Neuronal stem cell (in vitro differentiated cells): ENCODE data around the gene TIRAP.
A peak's percentile ranks its signal among the peaks of the same experiment; 100 is the strongest.

Experiments
- DNase-seq: peaks from one replicate; pipeline ENCODE4 v3.0.0-alpha.2; 2013; ENCODE audit warnings: low spot score
- H2AFZ ChIP-seq: one replicate; pipeline ENCODE4 v1.6.1; 2013; ENCODE audit warnings: mild to moderate bottlenecking, low read length, inconsistent platforms
- H2AK5ac ChIP-seq: 2 replicates; pipeline ENCODE4 v1.6.1; 2013; ENCODE audit warnings: low read depth, mild to moderate bottlenecking, inconsistent platforms, low read length, moderate library complexity, mixed read lengths
- H2BK120ac ChIP-seq: 2 replicates; pipeline ENCODE4 v1.6.1; 2013; ENCODE audit warnings: low read depth, mild to moderate bottlenecking, inconsistent platforms, low read length, moderate library complexity, mixed read lengths
- H2BK12ac ChIP-seq: one replicate; pipeline ENCODE4 v1.6.1; 2013; ENCODE audit warnings: low read length, inconsistent platforms
- H2BK15ac ChIP-seq: 2 replicates; pipeline ENCODE4 v1.6.1; 2013; ENCODE audit warnings: mild to moderate bottlenecking, low read length, inconsistent platforms, mixed read lengths
- H2BK5ac ChIP-seq: one replicate; pipeline ENCODE4 v1.6.1; 2013; ENCODE audit warnings: inconsistent platforms, mild to moderate bottlenecking, low read length, moderate library complexity
- H3K14ac ChIP-seq: one replicate; pipeline ENCODE4 v1.6.1; 2013; ENCODE audit warnings: low read length, inconsistent platforms
- H3K18ac ChIP-seq: 2 replicates; pipeline ENCODE4 v1.6.1; 2013; ENCODE audit warnings: low read length, inconsistent platforms
- H3K23ac ChIP-seq: 2 replicates; pipeline ENCODE4 v1.6.1; 2013; ENCODE audit warnings: low read depth, mild to moderate bottlenecking, mixed read lengths, low read length, inconsistent platforms; ENCODE audit not compliant: poor library complexity
- H3K27ac ChIP-seq: replicated peaks from 3 replicates; pipeline ENCODE4 v1.5.1; 2013; ENCODE audit warnings: low read length, inconsistent platforms
- H3K27me3 ChIP-seq, 3 experiments: 2 replicates each; pipeline ENCODE4 v1.6.1; 2013; ENCODE audit warnings: low read length in 3 of 3, mild to moderate bottlenecking in 2 of 3, inconsistent platforms in 1 of 3, low read depth in 1 of 3, mixed read lengths in 1 of 3, moderate library complexity in 1 of 3; ENCODE audit not compliant: control insufficient read depth in 3 of 3, insufficient read depth in 3 of 3
- H3K36me3 ChIP-seq, 2 donors: replicated peaks in 1 of 2; 2 replicates each; pipeline ENCODE4 v1.6.1; 2013; ENCODE audit warnings: low read length in 2 of 2; ENCODE audit not compliant: control insufficient read depth in 2 of 2, insufficient read depth in 2 of 2
- H3K4ac ChIP-seq: 2 replicates; pipeline ENCODE4 v1.6.1; 2013; ENCODE audit warnings: inconsistent platforms, mild to moderate bottlenecking, low read length, moderate library complexity
- H3K4me1 ChIP-seq, 2 donors: 1 replicate in 1 of 2; 2 replicates in 1 of 2; pipeline ENCODE4 v1.6.1; 2013; ENCODE audit warnings: low read length in 2 of 2, low read depth in 1 of 2; ENCODE audit not compliant: control insufficient read depth in 2 of 2, insufficient read depth in 1 of 2
- H3K4me2 ChIP-seq: one replicate; pipeline ENCODE4 v1.6.1; 2013; ENCODE audit warnings: mild to moderate bottlenecking, low read length, inconsistent platforms; ENCODE audit not compliant: insufficient read depth, poor library complexity, severe bottlenecking
- H3K4me3 ChIP-seq, 2 donors: 2 replicates each; pipeline ENCODE4 v1.5.1; 2013; ENCODE audit warnings: low read length in 2 of 2, mild to moderate bottlenecking in 2 of 2, inconsistent platforms in 1 of 2, moderate library complexity in 1 of 2
- H3K79me1 ChIP-seq: one replicate; pipeline ENCODE4 v1.6.1; 2013; ENCODE audit warnings: low read depth, mild to moderate bottlenecking, inconsistent platforms, low read length, moderate library complexity
- H3K9ac ChIP-seq: one replicate; pipeline ENCODE4 v1.6.1; 2013; ENCODE audit warnings: mild to moderate bottlenecking, low read depth, low read length, inconsistent platforms; ENCODE audit not compliant: poor library complexity
- H3K9me3 ChIP-seq, 2 donors: replicated peaks in 1 of 2; 2 replicates each; pipeline versions ENCODE3 to v1.6.1; 2013; ENCODE audit warnings: low read length in 2 of 2, mild to moderate bottlenecking in 2 of 2, inconsistent platforms in 1 of 2, low read depth in 1 of 2, mixed read lengths in 1 of 2, moderate library complexity in 1 of 2; ENCODE audit not compliant: control insufficient read depth in 2 of 2, insufficient read depth in 1 of 2
- H4K8ac ChIP-seq: one replicate; pipeline ENCODE4 v1.6.1; 2013; ENCODE audit warnings: low read depth, mild to moderate bottlenecking, inconsistent platforms, low read length, moderate library complexity
- H4K91ac ChIP-seq: one replicate; pipeline ENCODE4 v1.6.1; 2013; ENCODE audit warnings: low read length, low read depth, mild to moderate bottlenecking, inconsistent platforms; ENCODE audit not compliant: poor library complexity
- WGBS, 2 donors: extraction: QIAGEN DNeasy Blood & Tissue Kit; methylation state at CpG; one replicate each; pipeline ENCODE4 v1.1.7; 2013; ENCODE audit warnings: missing lambda C conversion rate in 2 of 2, mixed read lengths in 1 of 2; ENCODE audit not compliant: insufficient read length in 2 of 2, insufficient replicate concordance in 1 of 2; ENCODE audit errors: extremely low coverage in 2 of 2; 5-methylcytosine and 5-hydroxymethylcytosine counted together

The TIRAP gene

GRCh38 chr11:126335463-126335760 lies 52.5 kb downstream of the TIRAP start:
- no peak overlapping the region for H2BK15ac ChIP-seq
- H3K14ac ChIP-seq = no peak overlapping the region
- no peak overlapping the region for H4K91ac ChIP-seq
- peaks cover 3 to 40% of the 10 kb centered on the region in 2 donors for H3K36me3 ChIP-seq
- no peak overlapping the region for H3K4me2 ChIP-seq
- peaks cover 20 to 28% of the 10 kb centered on the region in 2 donors for H3K4me1 ChIP-seq
- no peak overlapping the region for H3K18ac ChIP-seq
- H2BK5ac ChIP-seq = no peak overlapping the region
- H2AFZ ChIP-seq = no peak overlapping the region
- H3K4ac ChIP-seq = no peak overlapping the region
- H2BK120ac ChIP-seq = no peak overlapping the region
- no peak overlapping the region for H3K4me3 ChIP-seq
- H4K8ac ChIP-seq = no peak overlapping the region
- no peak overlapping the region for H3K23ac ChIP-seq
- H2AK5ac ChIP-seq = no peak overlapping the region
- no peak overlapping the region for H3K9ac ChIP-seq
- H3K27me3 ChIP-seq = no peaks in the 10 kb centered on the region
- no peaks in the 10 kb centered on the region for H3K79me1 ChIP-seq
- no CpG with 5 or more reads among the region's 5 CpGs for WGBS, 2 donors
- DNase-seq = no peak
- H3K9me3 ChIP-seq = no peaks in the 10 kb centered on the region
- no peak overlapping the region for H3K27ac ChIP-seq
- H2BK12ac ChIP-seq = no peak overlapping the region

GRCh38 chr11:126336138-126336541 lies 53.2 kb downstream of the TIRAP start:
- WGBS, 2 donors = no CpG with 5 or more reads among the region's 8 CpGs
- Histone ChIP-seq H3K18ac (peak overlapping the region; percentile 44), H2AK5ac (no peak overlapping the region), H3K9me3 (no peaks in the 10 kb centered on the region), H2BK5ac (no peak overlapping the region), H2BK120ac (no peak overlapping the region), H3K79me1 (no peaks in the 10 kb centered on the region), H3K14ac (no peak overlapping the region), H3K27ac (no peak overlapping the region), H3K4me2 (no peak overlapping the region), H3K27me3 (no peaks in the 10 kb centered on the region), H2AFZ (no peak overlapping the region), H3K23ac (no peak overlapping the region), H2BK15ac (no peak overlapping the region), H3K9ac (no peak overlapping the region), H3K4me3 (no peak overlapping the region), H3K4me1 (peaks cover 20 to 30% of the 10 kb centered on the region in 2 donors), H3K36me3 (peaks cover 3 to 43% of the 10 kb centered on the region in 2 donors), H3K4ac (no peak overlapping the region), H4K91ac (no peak overlapping the region), H4K8ac (no peak overlapping the region), H2BK12ac (no peak overlapping the region)
- no peak for DNase-seq

- H3K27me3 ChIP-seq = no peaks in the 10 kb centered on the region
- peak overlapping the region; percentile 1 for H3K18ac ChIP-seq
- H3K27ac ChIP-seq = no peak overlapping the region
- H3K4me2 ChIP-seq = no peak overlapping the region
- no peak overlapping the region for H2AK5ac ChIP-seq
- no CpG with 5 or more reads among the region's 9 CpGs for WGBS, 2 donors
- H3K9me3 ChIP-seq = no peaks in the 10 kb centered on the region
- no peak overlapping the region for H3K14ac ChIP-seq
- no peak overlapping the region for H2BK120ac ChIP-seq
- H3K23ac ChIP-seq = peak overlapping the region; percentile 15
- no peak overlapping the region for H3K9ac ChIP-seq
- H2BK15ac ChIP-seq = no peak overlapping the region
- no peak for DNase-seq
- H3K36me3 ChIP-seq = peaks cover 7 to 43% of the 10 kb centered on the region in 2 donors
- no peak overlapping the region for H3K4me3 ChIP-seq
- H2AFZ ChIP-seq = no peak overlapping the region
- H3K4ac ChIP-seq = no peak overlapping the region
- H3K79me1 ChIP-seq = no peaks in the 10 kb centered on the region
- H2BK12ac ChIP-seq = no peak overlapping the region
- H3K4me1 ChIP-seq = peaks cover 20 to 30% of the 10 kb centered on the region in 2 donors
- peak overlapping the region; percentile 94 for H4K8ac ChIP-seq
- H2BK5ac ChIP-seq = no peak overlapping the region
- H4K91ac ChIP-seq = no peak overlapping the region
These were observed 53.8 kb downstream of the TIRAP start for GRCh38 chr11:126336671-126337101.

- H4K8ac ChIP-seq = peak overlapping the region; percentile 94
- no peak overlapping the region for H3K14ac ChIP-seq
- no peak overlapping the region for H2BK12ac ChIP-seq
- H3K4ac ChIP-seq = no peak overlapping the region
- no peak overlapping the region for H2BK15ac ChIP-seq
- H3K27ac ChIP-seq = no peak overlapping the region
- no CpG with 5 or more reads among the region's 4 CpGs for WGBS, 2 donors
- H3K4me3 ChIP-seq = no peak overlapping the region
- H2AK5ac ChIP-seq = no peak overlapping the region
- no peak overlapping the region for H2AFZ ChIP-seq
- no peak overlapping the region for H2BK5ac ChIP-seq
- H3K27me3 ChIP-seq = no peaks in the 10 kb centered on the region
- no peaks in the 10 kb centered on the region for H3K9me3 ChIP-seq
- H3K79me1 ChIP-seq = no peaks in the 10 kb centered on the region
- peaks cover 8 to 43% of the 10 kb centered on the region in 2 donors for H3K36me3 ChIP-seq
- H3K4me1 ChIP-seq = peaks cover 20 to 30% of the 10 kb centered on the region in 2 donors
- no peak for DNase-seq
- H3K9ac ChIP-seq = no peak overlapping the region
- H3K4me2 ChIP-seq = no peak overlapping the region
- H2BK120ac ChIP-seq = no peak overlapping the region
- H3K18ac ChIP-seq = peak overlapping the region; percentile 54
- no peak overlapping the region for H4K91ac ChIP-seq
- peak overlapping the region; percentile 15 for H3K23ac ChIP-seq
These were observed 54.2 kb downstream of the TIRAP start for GRCh38 chr11:126337126-126337473.
